Breast epithelium (tissue), 4 donors: ENCODE data around the gene GCM1. TPM values are rescaled to one million over a fixed set of nuclear protein-coding genes. Genes with fewer than 3 reads are reported as not detected.

Source experiments
- DNase-seq, 2 donors: peaks; one replicate each; pipeline ENCODE4 v3.0.0-alpha.2; 2019; ENCODE audit warnings: low spot score in 2 of 2
- H3K27ac ChIP-seq, 2 donors: fragments of 200-600 bp; sonication (generic) in 1 of 2; one replicate each; pipeline ENCODE4 v1.5.1; 2016 to 2019; ENCODE audit warnings: mild to moderate bottlenecking in 1 of 2
- H3K27me3 ChIP-seq, 2 donors: fragments of 200-600 bp; sonication (generic) in 1 of 2; one replicate each; pipeline versions ENCODE4 v1.5.1 to v1.6.0; 2017 to 2019; ENCODE audit warnings: control low read depth in 1 of 2, mild to moderate bottlenecking in 1 of 2
- H3K36me3 ChIP-seq: fragments of 200-600 bp; one replicate; pipeline ENCODE4 v1.5.1; 2019
- H3K4me1 ChIP-seq, 2 donors: fragments of 200-600 bp; sonication (generic); one replicate each; pipeline ENCODE4 v1.5.1; 2016 to 2019; ENCODE audit warnings: control low read depth in 1 of 2
- H3K4me3 ChIP-seq, 3 donors: fragments of 200-600 bp; sonication (generic); 1 replicate in 2 of 3; 2 replicates in 1 of 3; pipeline ENCODE4 v1.5.1; 2016 to 2019; ENCODE audit warnings: mild to moderate bottlenecking in 3 of 3, moderate library complexity in 2 of 3
- H3K9me3 ChIP-seq, 2 donors: fragments of 200-600 bp; sonication (generic) in 1 of 2; one replicate each; pipeline ENCODE4 v1.5.1; 2016 to 2019; ENCODE audit warnings: control low read depth in 1 of 2
- CTCF ChIP-seq, 3 donors: fragments of 450-650 bp; IDR thresholded peaks; one replicate each; pipeline ENCODE4 v1.5.1; 2016 to 2017; ENCODE audit warnings: antibody characterized with exemption in 3 of 3, mild to moderate bottlenecking in 3 of 3, moderate library complexity in 3 of 3
- POLR2A ChIP-seq: fragments of 450-650 bp; IDR thresholded peaks from one replicate; pipeline ENCODE4 v1.6.1; 2016; ENCODE audit warnings: antibody characterized with exemption, mild to moderate bottlenecking, moderate library complexity
- POLR2AphosphoS5 ChIP-seq, 3 donors: sonication (generic); formaldehyde crosslinking; IDR thresholded peaks; one replicate each; pipeline ENCODE4 v1.6.1; 2017; ENCODE audit warnings: antibody characterized with exemption in 3 of 3
- intact Hi-C: fragments of 100-400 bp; cut with DNase I; formaldehyde crosslinking; loops from one replicate; pipeline ENCODE4 v1.15.1; 2023; ENCODE audit warnings: low total_unique reads
- total RNA-seq, 3 donors: library from RNA; depleted of rRNA; stranded (reverse); fragments of >200 nt; gene quantifications; one replicate each; pipeline ENCODE4 v1.1.0, GENCODE V29; 2016

Gene GCM1
- total RNA-seq, 3 donors from 2014 or later: 0.32 TPM; not detected in 2

DNA sequence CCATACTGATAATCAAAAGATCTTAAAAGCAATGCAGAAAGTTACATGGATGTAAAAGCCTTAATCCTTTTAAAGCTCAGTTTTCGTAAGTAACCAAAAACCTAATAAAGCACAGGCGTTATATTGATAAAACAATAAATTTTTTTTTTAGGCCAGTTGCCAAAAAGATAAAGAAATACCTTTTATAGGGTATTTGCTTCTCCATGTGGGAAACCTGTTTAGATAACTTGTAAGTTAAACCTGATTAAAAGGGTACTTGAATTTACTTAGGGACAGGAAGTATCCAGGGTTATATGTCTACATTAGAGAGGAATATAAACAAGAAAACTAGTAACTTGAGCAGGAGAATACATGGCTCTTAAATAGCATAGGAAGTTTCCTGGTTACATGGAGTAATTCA lies 62.3 kb downstream of the GCM1 start:
- no peaks in the 10 kb centered on the region for H3K27me3 ChIP-seq
- no peak for TF ChIP-seq POLR2A
- no peak for TF ChIP-seq CTCF (IDR thresholded peaks at IDR 0.05)
- no peak for TF ChIP-seq POLR2AphosphoS5 (IDR thresholded peaks at IDR 0.05)
- no peaks in the 10 kb centered on the region for H3K4me1 ChIP-seq
- DNase-seq: no peak
- H3K27ac ChIP-seq: no peak overlapping the region
- H3K36me3 ChIP-seq: peaks cover 7% of the 10 kb centered on the region
- H3K9me3 ChIP-seq: no peaks in the 10 kb centered on the region
- H3K4me3 ChIP-seq: no peak overlapping the region
- intact Hi-C loops: no loop called here

- TF ChIP-seq POLR2AphosphoS5 (IDR thresholded peaks at IDR 0.05) (no peak), CTCF (IDR thresholded peaks at IDR 0.05) (no peak), POLR2A (no peak)
- peaks cover 7% of the 10 kb centered on the region for H3K36me3 ChIP-seq
Observed at GRCh38 chr6:53080813-53081212, 67.8 kb downstream of the GCM1 start.

More at GRCh38 chr6:53080813-53081212, 67.8 kb downstream of the GCM1 start:
- no peak for DNase-seq
- intact Hi-C loops: no loop called here
- no peak overlapping the region for H3K4me3 ChIP-seq
- H3K27ac ChIP-seq: no peak overlapping the region
- no peaks in the 10 kb centered on the region for H3K4me1 ChIP-seq
- H3K9me3 ChIP-seq: no peaks in the 10 kb centered on the region
- H3K27me3 ChIP-seq: no peaks in the 10 kb centered on the region

Other genes with a start within 250 kb of the GCM1 start
- gene GSTA3, start 239.1 kb downstream of the GCM1 start, total RNA-seq: not detected
- 10 to 100 TPM; 19.3 to 25.9 (median 20.6) TPM for gene GSTA4, start 153.6 kb downstream of the GCM1 start, total RNA-seq
- gene CILK1, start 87.0 kb downstream of the GCM1 start, total RNA-seq: 10 to 100 TPM; 15.1 to 27.7 (median 16.6) TPM
- gene FBXO9, start 83.4 kb downstream of the GCM1 start, total RNA-seq: 10 to 100 TPM; 58.9 to 88.5 (median 68.5) TPM
- gene ELOVL5, start 200.1 kb upstream of the GCM1 start, total RNA-seq: 100 to 1,000 TPM; 245 to 427 (median 272) TPM